VCaP (cell line): ENCODE measurements around the gene HABP4.

Experiments used
- H3K27ac ChIP-seq: fragments of 450-650 bp; 2 replicates; pipeline ENCODE4 v1.5.1; 2017
- CTCF ChIP-seq: fragments of 450-650 bp; conservative IDR thresholded peaks from 2 replicates; pipeline ENCODE4 v1.5.1; 2017; ENCODE audit warnings: mild to moderate bottlenecking, moderate library complexity

Gene HABP4

GRCh38 chr9:96437454-96437853, 12.5 kb upstream of the HABP4 start:
- no peak for TF ChIP-seq CTCF
- H3K27ac ChIP-seq: no peak overlapping the region

- H3K27ac ChIP-seq: no peak overlapping the region
- TF ChIP-seq CTCF: no peak
These were observed 9.2 kb upstream of the HABP4 start for GRCh38 chr9:96440671-96441199.

GRCh38 chr9:96441798-96442445, 8.0 kb upstream of the HABP4 start:
- TF ChIP-seq CTCF: peak; percentile 78

GRCh38 chr9:96442491-96442890, 7.5 kb upstream of the HABP4 start:
- TF ChIP-seq CTCF: no peak
- H3K27ac ChIP-seq: no peak overlapping the region

More at GRCh38 chr9:96441798-96442445, 8.0 kb upstream of the HABP4 start:
- H3K27ac ChIP-seq: no peak overlapping the region

GRCh38 chr9:96447406-96447805, 2.6 kb upstream of the HABP4 start:
- no peak for TF ChIP-seq CTCF
- no peak overlapping the region for H3K27ac ChIP-seq

- H3K27ac ChIP-seq: no peak overlapping the region
- TF ChIP-seq CTCF: no peak
These were observed 1.3 kb upstream of the HABP4 start for GRCh38 chr9:96448546-96449170.

- peak overlapping the region; percentile 62; the same call in 1 of the 2 replicates for H3K27ac ChIP-seq
These were observed 485 bp upstream of the HABP4 start for GRCh38 chr9:96449523-96449844.

More at GRCh38 chr9:96449523-96449844, 485 bp upstream of the HABP4 start:
- TF ChIP-seq CTCF: no peak
